ENCODE data around the gene GAB4. TPM values are rescaled to one million over a fixed set of nuclear protein-coding genes. Genes with fewer than 3 reads are reported as not detected.

Gene GAB4
- total and polyA plus RNA-seq, 12 donors: not detected

GRCh38 chr22:16961477-16962186, 46.4 kb downstream of the GAB4 start:
- Histone ChIP-seq H3K9me3 (no peaks in the 10 kb centered on the region), H3K4me3 (no peak overlapping the region), H3K27ac (no peak overlapping the region), H3K36me3 (no peaks in the 10 kb centered on the region), H3K4me1 (no peaks in the 10 kb centered on the region), H3K27me3 (peaks cover 0 to 21% (median 4%) of the 10 kb centered on the region in 7 donors)
- ATAC-seq: peak in 1 of 8 donors; percentile 28
- intact Hi-C loops (cut with DNase I): no loop called here
- WGBS, 2 donors: 78 to 79% methylated on average over 14 of the region's 14 CpGs
- DNase-seq: no peak
- no peak for TF ChIP-seq CTCF (IDR thresholded peaks at IDR 0.05)

- Histone ChIP-seq H3K27ac (no peak overlapping the region), H3K36me3 (no peaks in the 10 kb centered on the region), H3K9me3 (no peaks in the 10 kb centered on the region), H3K4me3 (no peak overlapping the region), H3K4me1 (no peaks in the 10 kb centered on the region), H3K27me3 (peaks cover 0 to 21% (median 4%) of the 10 kb centered on the region in 7 donors)
- no peak for TF ChIP-seq CTCF (IDR thresholded peaks at IDR 0.05)
- WGBS, 2 donors: 65 to 67% methylated on average over 4 of the region's 4 CpGs
- ATAC-seq (no peak), DNase-seq (no peak)
- intact Hi-C loops (cut with DNase I): no loop called here
Measured at GRCh38 chr22:16960884-16961249, 47.2 kb downstream of the GAB4 start.

GRCh38 chr22:16960220-16960883, 47.7 kb downstream of the GAB4 start:
- no peak for TF ChIP-seq CTCF (IDR thresholded peaks at IDR 0.05)
- intact Hi-C loops (cut with DNase I): no loop called here
- DNase-seq (no peak), ATAC-seq (no peak)
- no peaks in the 10 kb centered on the region for H3K4me1 ChIP-seq
- no peak overlapping the region for H3K4me3 ChIP-seq
- H3K27ac ChIP-seq: no peak overlapping the region
- whole genome bisulfite sequencing, 2 donors: 71 to 88% methylated on average over 3 of the region's 3 CpGs
- H3K27me3 ChIP-seq: peaks cover 0 to 19% (median 4%) of the 10 kb centered on the region in 7 donors
- H3K36me3 ChIP-seq: no peaks in the 10 kb centered on the region
- H3K9me3 ChIP-seq: no peaks in the 10 kb centered on the region

- intact Hi-C loops (cut with DNase I): no loop called here
- Histone ChIP-seq H3K4me3 (no peak overlapping the region), H3K27me3 (peaks cover 0 to 12% (median 0%) of the 10 kb centered on the region in 7 donors), H3K9me3 (no peaks in the 10 kb centered on the region), H3K27ac (no peak overlapping the region), H3K36me3 (no peaks in the 10 kb centered on the region), H3K4me1 (no peaks in the 10 kb centered on the region)
- no peak for TF ChIP-seq CTCF (IDR thresholded peaks at IDR 0.05)
- DNase-seq: no peak
- WGBS, 2 donors: 79% methylated on average over 10 of the region's 10 CpGs
- ATAC-seq: no peak
Measured at GRCh38 chr22:16959345-16959930, 48.6 kb downstream of the GAB4 start.
